Measurements from ENCODE around the gene DTD1.

DTD1 gene

DNA sequence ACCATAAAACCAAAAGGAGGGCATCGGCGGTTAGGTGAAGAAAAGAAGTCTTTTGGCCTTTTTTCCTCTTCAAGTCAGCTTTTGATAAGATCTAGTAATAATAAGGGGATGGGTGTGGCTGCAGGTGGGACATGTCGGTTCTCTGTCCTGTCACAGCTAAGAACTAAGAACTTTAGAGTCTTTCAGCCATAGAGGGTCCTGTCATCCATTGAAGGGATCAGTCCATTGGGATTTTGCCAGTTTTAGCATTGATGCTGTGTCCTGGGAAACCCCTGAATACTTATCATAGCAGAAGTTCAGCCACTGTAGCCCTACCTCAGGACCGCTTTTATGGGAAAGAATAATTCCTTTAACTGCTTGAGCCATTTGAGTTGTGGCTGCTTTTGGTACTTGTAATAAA lies 207.5 kb downstream of the DTD1 start:
- DNase-seq (ENCODE audit: low read depth): no peak

DNA sequence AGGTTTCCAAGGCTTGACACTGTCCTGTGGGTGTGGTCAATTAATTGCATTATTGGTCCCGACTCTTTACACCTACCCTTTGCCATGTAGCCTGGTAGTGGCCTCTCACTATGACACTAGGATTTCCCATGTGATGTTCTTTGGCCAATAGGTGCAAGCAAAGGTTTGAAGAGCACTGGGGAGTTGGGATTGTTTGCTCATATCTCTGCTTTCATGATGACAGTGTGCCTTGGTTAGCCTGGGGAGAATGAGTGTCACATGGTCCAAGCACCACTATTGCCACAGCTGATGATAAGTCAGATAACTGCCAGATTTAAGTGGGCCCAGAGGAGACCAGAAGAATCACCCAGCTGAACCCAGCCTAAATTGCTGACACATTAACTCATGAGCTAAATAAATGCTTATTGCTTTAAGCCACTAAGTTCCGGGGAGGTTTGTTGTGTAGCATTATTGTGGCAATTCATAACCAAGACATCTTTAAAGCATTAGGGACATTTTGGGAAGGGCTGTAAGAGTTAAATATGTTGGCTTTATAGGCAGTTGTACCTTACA lies 208.5 kb downstream of the DTD1 start:
- DNase-seq (ENCODE audit: low read depth): no peak

DNA sequence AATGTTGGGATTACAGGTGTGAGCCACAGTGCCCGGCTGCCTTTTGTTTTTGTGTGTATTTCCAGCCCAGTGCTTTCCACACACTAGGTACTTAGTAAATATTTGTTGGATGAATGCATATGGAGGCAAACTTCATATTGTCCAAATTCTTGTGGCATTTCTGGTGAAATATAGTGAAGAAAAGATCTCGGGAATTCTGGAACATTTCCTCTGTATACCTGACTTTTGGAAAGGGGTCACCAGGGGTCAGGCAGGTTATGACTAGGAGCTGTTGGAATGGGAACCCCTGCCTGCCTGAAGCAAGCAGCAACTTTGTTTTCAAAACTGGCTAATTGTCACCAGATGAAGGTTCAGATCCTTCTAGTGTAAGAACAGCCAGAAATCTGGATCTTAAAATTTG lies 213.7 kb downstream of the DTD1 start:
- no peak for DNase-seq (ENCODE audit: low read depth)

DNA sequence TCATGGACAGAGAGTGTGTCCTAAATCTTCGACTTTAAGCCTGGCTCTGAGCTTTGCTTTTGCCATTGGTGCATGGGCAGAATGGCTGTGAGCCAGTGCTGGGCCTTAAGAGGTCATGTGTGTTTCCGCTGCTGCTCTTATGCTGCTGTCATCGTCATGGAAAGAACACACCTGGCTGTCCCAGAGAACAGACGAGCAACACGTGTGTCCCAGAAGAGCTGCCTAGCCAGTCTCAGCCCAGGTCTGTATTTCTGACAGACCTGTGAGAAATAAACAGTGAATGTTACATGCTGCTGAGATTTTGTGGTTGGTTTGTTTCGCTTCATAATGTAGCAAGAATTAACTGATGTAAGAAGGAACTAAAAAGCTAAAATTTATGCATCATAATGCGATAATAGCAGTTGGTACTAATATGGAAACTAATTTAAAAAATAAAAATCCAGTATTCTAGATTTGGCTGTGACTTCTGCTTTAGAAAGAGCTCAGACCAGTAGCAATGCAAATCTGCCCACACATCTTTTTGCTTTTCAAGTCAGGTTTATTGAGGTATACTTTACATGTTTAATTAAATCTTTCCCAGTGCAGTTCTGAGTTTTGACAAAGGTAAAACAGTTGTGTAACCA lies 214.3 kb downstream of the DTD1 start:
- no peak for DNase-seq (ENCODE audit: low read depth)

DNA sequence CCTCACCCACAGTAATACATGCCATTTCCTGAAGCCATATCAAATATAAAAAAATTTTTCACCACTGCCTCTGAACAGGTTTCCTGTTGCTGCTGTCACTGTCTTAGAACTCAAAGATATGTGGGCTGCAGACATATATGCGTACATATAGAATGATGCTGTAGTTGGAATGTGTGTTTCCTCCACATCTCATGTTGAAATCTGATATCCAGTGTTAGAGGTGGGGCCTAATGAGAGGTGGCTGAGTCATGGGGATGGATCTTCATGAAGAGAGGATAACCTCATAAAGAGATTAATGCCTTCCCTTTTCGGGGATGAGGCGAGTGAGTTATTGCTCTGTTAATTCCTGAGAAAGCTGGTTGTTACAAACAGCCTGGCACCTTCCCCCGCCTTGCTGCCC lies 218.0 kb downstream of the DTD1 start:
- DNase-seq (ENCODE audit: low read depth): peak; percentile 5

DNA sequence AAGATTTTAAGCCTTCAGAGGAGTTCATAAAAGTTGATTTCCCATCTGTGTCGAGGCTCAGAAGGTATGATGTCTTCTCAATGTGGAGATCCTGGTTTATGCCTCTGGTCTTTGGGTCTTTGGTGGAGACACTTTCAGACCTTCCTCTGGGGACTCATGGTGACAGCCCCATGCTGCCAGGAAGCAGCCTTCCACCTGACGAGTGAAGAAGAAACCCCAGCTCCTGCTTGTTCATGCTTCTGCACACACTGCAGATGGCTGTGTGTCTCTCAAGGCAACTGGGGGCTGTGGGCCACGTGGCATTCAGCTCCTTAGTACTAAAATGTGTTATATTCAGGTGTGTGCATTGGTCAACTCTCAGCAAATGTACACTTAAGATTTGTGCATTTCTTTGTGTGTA lies 220.9 kb downstream of the DTD1 start:
- DNase-seq (ENCODE audit: low read depth): no peak

DNA sequence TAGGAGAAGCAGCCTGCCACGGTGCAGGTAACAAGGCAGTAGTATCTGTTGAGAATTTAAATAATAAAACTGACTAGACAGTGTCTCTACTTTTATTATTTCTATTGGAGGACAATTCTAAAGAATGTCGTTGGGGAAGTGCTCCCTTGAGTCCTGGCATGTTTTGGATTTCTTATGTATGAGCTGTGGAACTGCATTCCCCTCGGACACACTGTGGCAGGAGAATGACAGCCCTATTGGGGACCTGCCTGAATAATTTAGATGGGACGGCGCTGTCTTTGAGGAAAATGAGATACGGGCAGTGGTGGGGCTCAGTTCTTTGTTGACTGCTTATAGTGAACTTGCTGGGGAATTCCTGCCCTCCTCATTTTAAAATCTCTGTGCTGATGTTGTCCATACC lies 223.3 kb downstream of the DTD1 start:
- no peak for DNase-seq (ENCODE audit: low read depth)

DNA sequence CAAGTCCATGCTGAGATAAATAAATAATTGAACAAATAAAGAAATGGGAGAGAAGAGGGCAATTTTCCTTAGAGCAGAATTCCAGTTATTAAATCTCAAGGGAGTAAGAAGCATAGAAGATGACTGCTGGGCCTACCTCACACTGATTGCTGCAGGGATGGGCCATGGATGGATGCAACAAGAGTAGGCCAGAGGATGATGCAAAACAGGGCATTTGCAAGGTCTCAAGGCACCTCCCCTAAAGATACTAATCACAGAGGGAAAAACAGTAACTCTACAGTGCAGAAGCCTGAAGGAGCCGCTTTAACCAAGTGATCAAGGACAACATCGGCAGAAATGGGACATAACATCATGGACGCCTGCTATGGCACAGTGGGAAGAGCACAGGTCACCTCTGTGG lies 224.1 kb downstream of the DTD1 start:
- no peak for DNase-seq (ENCODE audit: low read depth)

DNA sequence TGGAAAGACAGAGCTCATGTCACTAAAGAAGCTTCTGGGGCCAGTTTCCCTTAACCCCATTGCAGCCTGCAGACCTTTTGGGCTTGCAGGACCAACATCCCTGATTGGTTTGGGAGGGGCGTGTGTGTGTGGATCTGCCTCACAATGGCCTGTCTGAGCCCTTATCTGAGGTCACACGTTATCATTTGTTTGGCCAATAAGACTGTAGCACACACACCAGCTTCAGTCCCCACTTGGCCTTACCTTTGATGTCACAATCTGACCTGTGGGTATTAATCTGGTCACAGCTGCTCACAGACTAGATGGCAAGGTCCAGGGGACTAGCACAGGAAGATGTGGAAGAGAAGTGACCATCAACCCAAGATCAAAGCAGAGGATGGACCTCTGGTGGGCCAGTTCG lies 225.6 kb downstream of the DTD1 start, which contains the start of gene SCP2D1:
Gene SCP2D1 (plus strand): TSS at position 301 of the 400 bp plus-strand sequence. CDS start 33 bp downstream, at position 334.
- no peak for DNase-seq (ENCODE audit: low read depth)

DNA sequence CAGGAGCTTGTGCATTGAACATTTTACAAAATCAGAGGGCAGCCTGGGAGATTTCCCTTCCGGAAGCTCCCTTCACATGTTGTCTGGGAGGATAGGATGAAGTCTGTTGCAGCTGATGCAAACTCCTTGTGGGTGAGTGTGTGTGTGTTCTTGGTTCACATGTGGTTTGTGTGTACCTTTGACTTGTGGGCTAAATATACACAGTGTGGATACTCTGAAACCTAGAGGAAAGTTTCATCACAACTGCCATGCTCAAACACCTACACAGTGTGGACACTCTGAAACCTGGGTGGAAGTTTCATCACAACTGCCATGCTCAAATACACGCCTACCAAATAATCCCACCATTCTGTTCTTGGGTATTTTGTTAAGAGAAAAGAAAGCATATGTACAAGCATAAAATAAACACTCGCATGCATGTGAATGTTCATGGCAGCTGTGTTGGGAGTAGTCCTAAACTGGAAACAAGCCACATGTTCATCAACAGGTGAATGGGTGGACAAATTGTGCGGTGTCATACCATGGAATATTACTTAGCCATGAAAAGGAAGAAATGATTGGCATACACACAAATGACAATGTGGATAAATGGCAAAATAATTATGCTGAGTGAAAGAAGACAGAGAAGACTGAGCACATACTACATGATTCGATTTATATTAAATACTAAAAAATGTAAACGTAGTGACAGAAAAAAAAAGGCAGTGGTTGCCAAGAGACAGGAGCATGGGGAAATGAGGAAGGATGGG lies 227.5 kb downstream of the DTD1 start:
- no peak for DNase-seq (ENCODE audit: low read depth)
